Activated B cell treated with CpG ODN at 0.5 μM for 24 hours (primary cell): Measurements from ENCODE around the gene FERMT3. TPM values are rescaled to one million over a fixed set of nuclear protein-coding genes. Genes with fewer than 3 reads are reported as not detected.
A peak's percentile ranks its signal among the peaks of the same experiment; 100 is the strongest.

ENCODE experiments used
- ATAC-seq: fragments of 200-7000 bp; cut with Tn5 transposase; one replicate; pipeline ENCODE4 v1.10.0; 2021; ENCODE audit warnings: low read depth, mild to moderate bottlenecking, moderate library complexity
- CTCF ChIA-PET: fragments of 350-600 bp; sonication (Branson Sonifier 250); formaldehyde crosslinking; loops from one replicate; lab custom pipeline; 2021; ENCODE audit warnings: antibody characterized with exemption; lab: Charles Lee
- POLR2A ChIA-PET: fragments of 350-600 bp; sonication (Branson Sonifier 250); formaldehyde crosslinking; loops from one replicate; lab custom pipeline; 2021; ENCODE audit warnings: antibody characterized with exemption; lab: Charles Lee
- DNase-seq: peaks from one replicate; pipeline ENCODE4 v3.0.0; 2022
- H3K27ac Mint-ChIP-seq: one replicate; pipeline ENCODE4 v1.8.0; 2020; ENCODE audit warnings: mixed read lengths
- H3K27me3 Mint-ChIP-seq: one replicate; pipeline ENCODE4 v1.8.0; 2021; ENCODE audit warnings: mixed read lengths
- H3K36me3 Mint-ChIP-seq: one replicate; pipeline ENCODE4 v1.8.0; 2021; ENCODE audit warnings: low read depth, mixed read lengths
- H3K4me1 Mint-ChIP-seq: one replicate; pipeline ENCODE4 v1.8.0; 2021; ENCODE audit warnings: mixed read lengths
- H3K4me3 Mint-ChIP-seq: one replicate; pipeline ENCODE4 v1.8.0; 2020; ENCODE audit warnings: mild to moderate bottlenecking, mixed read lengths
- H3K9me3 Mint-ChIP-seq: one replicate; pipeline ENCODE4 v1.8.0; 2020; ENCODE audit warnings: mixed read lengths
- CTCF ChIP-seq: fragments of 200-600 bp; IDR thresholded peaks from one replicate; pipeline ENCODE4 v1.8.0; 2022; ENCODE audit warnings: antibody characterized with exemption, mild to moderate bottlenecking
- intact Hi-C: fragments of 100-400 bp; cut with micrococcal nuclease; formaldehyde crosslinking; loops from one replicate; pipeline ENCODE4 v1.15.1; 2024
- total RNA-seq: library from RNA; stranded (reverse); gene quantifications from 2 replicates; pipeline ENCODE4 v1.2.3, GENCODE V29; 2022

FERMT3 gene
- total RNA-seq, 1 donor from 2014 or later, result 169 TPM

- TF ChIP-seq CTCF, result no peak
- intact Hi-C loops, result loop anchor here (1.0 to 10.0 kb wide), 4 partner anchors 17 to 528 kb away; partner anchors contain the start of genes DNAJC4, ESRRA and SF1
- ChIA-PET CTCF (interaction anchor here (1.1 to 6.2 kb wide), 3 partner anchors 14 to 108 kb away, joined by 3 to 37 read pairs (median 6); partner anchors contain the start of gene FERMT3), POLR2A (interaction anchor here (0.6 to 8.7 kb wide), 11 partner anchors 17 to 88 kb away, joined by 3 to 127 read pairs (median 4); partner anchors contain the start of genes BAD, DNAJC4, ESRRA and FERMT3)
- peak; percentile 63 for ATAC-seq
- H3K36me3 Mint-ChIP-seq, result peaks cover 22% of the 10 kb centered on the region
- peak; percentile 78 for DNase-seq
- no peaks in the 10 kb centered on the region for H3K27me3 Mint-ChIP-seq
- H3K9me3 Mint-ChIP-seq, result no peaks in the 10 kb centered on the region
- H3K4me1 Mint-ChIP-seq, result peaks cover 43% of the 10 kb centered on the region
- H3K4me3 Mint-ChIP-seq, result peak within 1 kb of the TSS; percentile 90
- H3K27ac Mint-ChIP-seq, result peak within 1 kb of the TSS; percentile 87
These were observed 40.6 kb downstream of the FERMT3 start, which contains the start of gene PPP1R14B for GRCh38 chr11:64246871-64247728. Gene PPP1R14B, minus strand, starts transcription at chr11:64246943. Its CDS starts 270 bp downstream, at chr11:64246673.

GRCh38 chr11:64247729-64248531 is 41.4 kb downstream of the FERMT3 start:
- no peak for ATAC-seq
- no peak for DNase-seq
- no peaks in the 10 kb centered on the region for H3K9me3 Mint-ChIP-seq
- peak overlapping the region; percentile 74 for H3K4me3 Mint-ChIP-seq
- TF ChIP-seq CTCF, result no peak
- H3K36me3 Mint-ChIP-seq, result peaks cover 19% of the 10 kb centered on the region
- peaks cover 39% of the 10 kb centered on the region for H3K4me1 Mint-ChIP-seq
- ChIA-PET POLR2A (interaction anchor here (0.8 to 8.7 kb wide), 5 partner anchors 18 to 42 kb away, joined by 3 to 127 read pairs (median 19); partner anchors contain the start of genes BAD, DNAJC4, FERMT3 and NUDT22), CTCF (interaction anchor here (6.2 kb wide), 1 partner anchor 42 kb away, joined by 37 read pairs; the partner anchor contains the start of gene FERMT3)
- intact Hi-C loops, result loop anchor here (10.0 kb wide), 1 partner anchor 527 kb away; the partner anchor contains the start of gene SF1
- H3K27ac Mint-ChIP-seq, result peak overlapping the region; percentile 30
- no peaks in the 10 kb centered on the region for H3K27me3 Mint-ChIP-seq

- Mint-ChIP-seq H3K4me3 (peak overlapping the region; percentile 11), H3K27ac (peak overlapping the region; percentile 30)
- POLR2A ChIA-PET, result interaction anchor here (1.4 kb wide), 1 partner anchor 9 kb away, joined by 3 read pairs; no protein-coding TSS in a partner anchor
These were observed 42.1 kb downstream of the FERMT3 start for GRCh38 chr11:64248578-64248977.

GRCh38 chr11:64249038-64249437 is 42.5 kb downstream of the FERMT3 start:
- peaks cover 9% of the 10 kb centered on the region for H3K36me3 Mint-ChIP-seq

More at GRCh38 chr11:64248578-64248977, 42.1 kb downstream of the FERMT3 start:
- Mint-ChIP-seq H3K36me3 (peaks cover 13% of the 10 kb centered on the region), H3K27me3 (no peaks in the 10 kb centered on the region), H3K9me3 (no peaks in the 10 kb centered on the region), H3K4me1 (peaks cover 32% of the 10 kb centered on the region)
- CTCF ChIA-PET, result interaction anchor here (1.9 kb wide), 1 partner anchor 44 kb away, joined by 14 read pairs; no protein-coding TSS in a partner anchor
- DNase-seq (no peak), ATAC-seq (no peak)
- TF ChIP-seq CTCF, result no peak
- intact Hi-C loops, result loop anchor here (10.0 kb wide), 1 partner anchor 526 kb away; the partner anchor contains the start of gene SF1

More at GRCh38 chr11:64249038-64249437, 42.5 kb downstream of the FERMT3 start:
- TF ChIP-seq CTCF, result no peak
- POLR2A ChIA-PET, result interaction anchor here (1.4 to 2.6 kb wide), 3 partner anchors 8 to 62 kb away, joined by 3 to 14 read pairs (median 9); partner anchors contain the start of genes FKBP2 and STIP1
- intact Hi-C loops, result loop anchor here (10.0 kb wide), 1 partner anchor 526 kb away; the partner anchor contains the start of gene SF1
- Mint-ChIP-seq H3K4me1 (peaks cover 29% of the 10 kb centered on the region), H3K9me3 (no peaks in the 10 kb centered on the region), H3K27ac (no peak overlapping the region), H3K4me3 (peak overlapping the region; percentile 32), H3K27me3 (no peaks in the 10 kb centered on the region)
- no peak for ATAC-seq
- CTCF ChIA-PET, result interaction anchor here (0.9 to 2.1 kb wide), 6 partner anchors 8 to 52 kb away, joined by 3 to 14 read pairs (median 6); partner anchors contain the start of genes FERMT3 and FKBP2
- DNase-seq, result no peak
